ENCODE measurements around the gene TIGD1. TPM values are rescaled to one million over a fixed set of nuclear protein-coding genes. Genes with fewer than 3 reads are reported as not detected.
"Not testable (repeated sequence)": the region's sequence is repeated elsewhere in the genome, so short reads cannot be mapped to it uniquely, and the experiment has no call there.

Gene TIGD1
- total RNA-seq, 1 donor from 2014 or later, result 14.6 TPM

- no peaks in the 10 kb centered on the region for H3K9me3 ChIP-seq (ENCODE audit: low read depth)
- Mint-ChIP-seq H3K27ac (peak overlapping the region; percentile 53), H3K36me3 (no peaks in the 10 kb centered on the region), H3K4me1 (peaks cover 29% of the 10 kb centered on the region), H3K9me3 (no peaks in the 10 kb centered on the region), H3K27me3 (ENCODE audit: insufficient read depth, low read depth) (peaks cover 3% of the 10 kb centered on the region), H3K4me3 (no peak overlapping the region)
- H2AFZ ChIP-seq (replicated peaks), result no peak overlapping the region
- no peak for DNase-seq (ENCODE audit: low spot score)
- no peak overlapping the region for H3K4me3 ChIP-seq
- H3K79me2 ChIP-seq (ENCODE audit: low read depth), result no peaks in the 10 kb centered on the region
- H3F3A ChIP-seq (ENCODE audit: low read depth), result peaks cover 3% of the 10 kb centered on the region
- no peak overlapping the region for H3K9ac ChIP-seq
- H3K36me3 ChIP-seq, result no peaks in the 10 kb centered on the region
- no peak overlapping the region for H3K27ac ChIP-seq
- TF ChIP-seq EZH2 (IDR thresholded peaks at IDR 0.05), result no peak
- TF ChIP-seq, protein P1, sequence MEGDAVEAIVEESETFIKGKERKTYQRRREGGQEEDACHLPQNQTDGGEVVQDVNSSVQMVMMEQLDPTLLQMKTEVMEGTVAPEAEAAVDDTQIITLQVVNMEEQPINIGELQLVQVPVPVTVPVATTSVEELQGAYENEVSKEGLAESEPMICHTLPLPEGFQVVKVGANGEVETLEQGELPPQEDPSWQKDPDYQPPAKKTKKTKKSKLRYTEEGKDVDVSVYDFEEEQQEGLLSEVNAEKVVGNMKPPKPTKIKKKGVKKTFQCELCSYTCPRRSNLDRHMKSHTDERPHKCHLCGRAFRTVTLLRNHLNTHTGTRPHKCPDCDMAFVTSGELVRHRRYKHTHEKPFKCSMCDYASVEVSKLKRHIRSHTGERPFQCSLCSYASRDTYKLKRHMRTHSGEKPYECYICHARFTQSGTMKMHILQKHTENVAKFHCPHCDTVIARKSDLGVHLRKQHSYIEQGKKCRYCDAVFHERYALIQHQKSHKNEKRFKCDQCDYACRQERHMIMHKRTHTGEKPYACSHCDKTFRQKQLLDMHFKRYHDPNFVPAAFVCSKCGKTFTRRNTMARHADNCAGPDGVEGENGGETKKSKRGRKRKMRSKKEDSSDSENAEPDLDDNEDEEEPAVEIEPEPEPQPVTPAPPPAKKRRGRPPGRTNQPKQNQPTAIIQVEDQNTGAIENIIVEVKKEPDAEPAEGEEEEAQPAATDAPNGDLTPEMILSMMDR (IDR thresholded peaks at IDR 0.05), result no peak
- H3K27me3 ChIP-seq, result no peaks in the 10 kb centered on the region
- H3K4me1 ChIP-seq, result peaks cover 16% of the 10 kb centered on the region
- H3K4me2 ChIP-seq, result no peak overlapping the region
- H4K20me1 ChIP-seq (ENCODE audit: low read depth), result no peaks in the 10 kb centered on the region
Observed at GRCh38 chr2:232534940-232535651, 15.3 kb downstream of the TIGD1 start.

GRCh38 chr2:232533944-232534710, 16.2 kb downstream of the TIGD1 start:
- no peak for DNase-seq (ENCODE audit: low spot score)
- Mint-ChIP-seq H3K36me3 (no peaks in the 10 kb centered on the region), H3K4me1 (peaks cover 28% of the 10 kb centered on the region), H3K27me3 (ENCODE audit: insufficient read depth, low read depth) (peaks cover 3% of the 10 kb centered on the region), H3K4me3 (no peak overlapping the region), H3K9me3 (no peaks in the 10 kb centered on the region), H3K27ac (peak overlapping the region; percentile 32)
- Histone ChIP-seq H3K9ac (no peak overlapping the region), H3K27me3 (no peaks in the 10 kb centered on the region), H3F3A (ENCODE audit: low read depth) (peaks cover 3% of the 10 kb centered on the region), H3K79me2 (ENCODE audit: low read depth) (no peaks in the 10 kb centered on the region), H4K20me1 (ENCODE audit: low read depth) (no peaks in the 10 kb centered on the region), H3K27ac (no peak overlapping the region), H2AFZ (replicated peaks) (no peak overlapping the region), H3K4me3 (no peak overlapping the region), H3K4me1 (peaks cover 12% of the 10 kb centered on the region), H3K4me2 (no peak overlapping the region), H3K9me3 (ENCODE audit: low read depth) (no peaks in the 10 kb centered on the region), H3K36me3 (no peaks in the 10 kb centered on the region)
- TF ChIP-seq, protein P1 (IDR thresholded peaks at IDR 0.05), result no peak
- TF ChIP-seq EZH2 (IDR thresholded peaks at IDR 0.05) (no peak), EZH2phosphoT487 (IDR thresholded peaks at IDR 0.05) (no peak)

- H4K20me1 ChIP-seq (ENCODE audit: low read depth); H3F3A ChIP-seq (ENCODE audit: low read depth); H3K4me1 ChIP-seq; DNase-seq (ENCODE audit: low spot score); H3K27me3 ChIP-seq; H3K36me3 ChIP-seq; H3K4me3 ChIP-seq; H3K79me2 ChIP-seq (ENCODE audit: low read depth); H3K9me3 ChIP-seq (ENCODE audit: low read depth); H3K36me3 Mint-ChIP-seq; H3K27ac Mint-ChIP-seq; H2AFZ ChIP-seq (replicated peaks); H3K4me3 Mint-ChIP-seq; H3K4me2 ChIP-seq; H3K27me3 Mint-ChIP-seq (ENCODE audit: insufficient read depth, low read depth); H3K9me3 Mint-ChIP-seq; H3K9ac ChIP-seq; H3K27ac ChIP-seq: not testable (repeated sequence)
- H3K4me1 Mint-ChIP-seq, result peaks cover 18% of the 10 kb centered on the region
Observed at GRCh38 chr2:232532821-232533220, 17.5 kb downstream of the TIGD1 start.

DNA sequence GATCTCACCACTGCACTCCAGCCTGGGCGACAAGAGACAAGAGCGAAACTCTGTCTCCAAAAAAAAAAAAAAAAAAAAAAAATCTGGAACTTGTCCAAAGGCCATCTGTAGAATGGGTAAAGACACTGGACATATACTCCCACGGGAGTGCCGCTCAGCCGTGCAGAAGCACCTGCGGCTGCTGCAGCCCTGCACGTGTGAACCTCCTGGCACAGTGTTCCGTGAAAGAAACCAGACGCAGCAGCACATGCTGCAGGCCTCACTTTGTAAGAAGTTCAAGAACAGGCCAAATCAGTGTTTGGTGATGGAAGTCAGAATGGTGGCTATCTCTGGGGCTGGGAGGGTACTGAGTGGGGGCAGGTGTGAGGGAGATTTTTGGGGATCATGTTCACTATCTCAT, 17.9 kb downstream of the TIGD1 start:
- Histone ChIP-seq H3K27ac (no peak overlapping the region), H3K79me2 (ENCODE audit: low read depth) (no peaks in the 10 kb centered on the region), H3F3A (ENCODE audit: low read depth) (no peaks in the 10 kb centered on the region), H3K27me3 (peaks cover 4% of the 10 kb centered on the region), H3K4me3 (no peak overlapping the region), H4K20me1 (ENCODE audit: low read depth) (no peaks in the 10 kb centered on the region), H3K36me3 (no peaks in the 10 kb centered on the region), H2AFZ (replicated peaks) (no peak overlapping the region), H3K9ac (no peak overlapping the region), H3K4me1 (peaks cover 9% of the 10 kb centered on the region), H3K9me3 (ENCODE audit: low read depth) (no peaks in the 10 kb centered on the region), H3K4me2 (no peak overlapping the region)
- no peak for DNase-seq (ENCODE audit: low spot score)
- no peak overlapping the region for H3K4me3 Mint-ChIP-seq
- H3K9me3 Mint-ChIP-seq, result no peaks in the 10 kb centered on the region
- no peaks in the 10 kb centered on the region for H3K36me3 Mint-ChIP-seq
- H3K4me1 Mint-ChIP-seq, result peaks cover 18% of the 10 kb centered on the region
- no peak for TF ChIP-seq EZH2phosphoT487 (IDR thresholded peaks at IDR 0.05)
- TF ChIP-seq, protein P1 (IDR thresholded peaks at IDR 0.05), result no peak
- no peak for TF ChIP-seq EZH2 (IDR thresholded peaks at IDR 0.05)
- peaks cover 6% of the 10 kb centered on the region for H3K27me3 Mint-ChIP-seq (ENCODE audit: insufficient read depth, low read depth)
- no peak overlapping the region for H3K27ac Mint-ChIP-seq
